Thoracic aorta (tissue), 2 donors: ENCODE data around the gene LAMB2. TPM values are rescaled to one million over a fixed set of nuclear protein-coding genes. Genes with fewer than 3 reads are reported as not detected.
A peak's percentile ranks its signal among the peaks of the same experiment; 100 is the strongest.

Experiments used
- ATAC-seq: fragments of 150-250 bp; one replicate; pipeline ENCODE4 v1.8.0; 2017; ENCODE audit warnings: low read depth; ENCODE audit not compliant: insufficient number of reproducible peaks, low FRiP score
- DNase-seq: peaks from one replicate; pipeline ENCODE4 v3.0.0-alpha.2; 2020; ENCODE audit warnings: low spot score
- H3K27ac ChIP-seq, 2 donors: fragments of 200-600 bp; sonication (generic); 1 replicate in 1 of 2; 2 replicates in 1 of 2; pipeline ENCODE4 v1.5.1; 2016; ENCODE audit warnings: mild to moderate bottlenecking in 2 of 2, moderate library complexity in 2 of 2
- H3K27me3 ChIP-seq: fragments of 200-600 bp; sonication (generic); replicated peaks from 2 replicates; pipeline ENCODE4 v1.6.0; 2016; ENCODE audit warnings: mild to moderate bottlenecking; ENCODE audit not compliant: insufficient read depth
- H3K36me3 ChIP-seq: fragments of 200-600 bp; sonication (generic); one replicate; pipeline ENCODE4 v1.5.1; 2016
- H3K4me1 ChIP-seq, 2 donors: fragments of 200-600 bp; sonication (generic); 1 replicate in 1 of 2; 2 replicates in 1 of 2; pipeline versions ENCODE4 v1.5.1 to v1.6.0; 2016; ENCODE audit warnings: low read depth in 2 of 2, mild to moderate bottlenecking in 1 of 2; ENCODE audit not compliant: control insufficient read depth in 1 of 2
- H3K4me3 ChIP-seq: fragments of 200-600 bp; sonication (generic); 2 replicates; pipeline ENCODE4 v1.5.1; 2016; ENCODE audit warnings: mild to moderate bottlenecking
- H3K9me3 ChIP-seq: fragments of 200-600 bp; sonication (generic); 2 replicates; pipeline ENCODE4 v1.5.1; 2016
- total RNA-seq, 2 donors: library from RNA; depleted of rRNA; stranded (reverse); fragments of >200 nt; gene quantifications; one replicate each; pipeline versions ENCODE4 v1.1.0 to v1.2.3, GENCODE V29; 2016
- TF ChIP-seq, protein P1 (sequence below): fragments of 200-600 bp; sonication (generic); IDR thresholded peaks from one replicate; pipeline ENCODE4 v1.5.1; 2019; ENCODE audit warnings: antibody characterized with exemption

LAMB2 gene
- total RNA-seq, 2 donors from 2014 or later, result 764 to 806 TPM

DNA sequence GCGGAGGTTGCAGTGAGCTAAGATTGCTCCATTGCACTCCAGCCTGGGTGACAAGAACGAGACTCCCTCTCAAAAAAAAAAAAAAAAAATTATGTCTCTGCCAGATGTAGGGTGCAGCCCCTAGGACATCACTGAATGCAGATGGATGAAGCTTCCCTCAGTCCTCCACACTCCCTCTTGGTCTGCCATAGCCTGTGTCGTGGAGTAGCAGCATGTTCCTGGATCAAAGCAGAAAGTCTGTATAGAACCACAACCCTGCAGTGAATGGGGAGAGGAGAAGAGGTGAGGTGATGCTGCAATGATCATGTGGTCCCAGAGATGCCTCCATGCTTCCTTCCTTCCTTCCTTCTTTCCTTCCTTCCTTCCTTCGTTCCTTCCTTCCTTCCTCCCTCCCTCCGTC, 15.3 kb upstream of the LAMB2 start:
- TF ChIP-seq, protein P1, sequence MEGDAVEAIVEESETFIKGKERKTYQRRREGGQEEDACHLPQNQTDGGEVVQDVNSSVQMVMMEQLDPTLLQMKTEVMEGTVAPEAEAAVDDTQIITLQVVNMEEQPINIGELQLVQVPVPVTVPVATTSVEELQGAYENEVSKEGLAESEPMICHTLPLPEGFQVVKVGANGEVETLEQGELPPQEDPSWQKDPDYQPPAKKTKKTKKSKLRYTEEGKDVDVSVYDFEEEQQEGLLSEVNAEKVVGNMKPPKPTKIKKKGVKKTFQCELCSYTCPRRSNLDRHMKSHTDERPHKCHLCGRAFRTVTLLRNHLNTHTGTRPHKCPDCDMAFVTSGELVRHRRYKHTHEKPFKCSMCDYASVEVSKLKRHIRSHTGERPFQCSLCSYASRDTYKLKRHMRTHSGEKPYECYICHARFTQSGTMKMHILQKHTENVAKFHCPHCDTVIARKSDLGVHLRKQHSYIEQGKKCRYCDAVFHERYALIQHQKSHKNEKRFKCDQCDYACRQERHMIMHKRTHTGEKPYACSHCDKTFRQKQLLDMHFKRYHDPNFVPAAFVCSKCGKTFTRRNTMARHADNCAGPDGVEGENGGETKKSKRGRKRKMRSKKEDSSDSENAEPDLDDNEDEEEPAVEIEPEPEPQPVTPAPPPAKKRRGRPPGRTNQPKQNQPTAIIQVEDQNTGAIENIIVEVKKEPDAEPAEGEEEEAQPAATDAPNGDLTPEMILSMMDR, result no peak
- Histone ChIP-seq H3K27me3 (no peaks in the 10 kb centered on the region), H3K9me3 (no peaks in the 10 kb centered on the region), H3K4me1 (no peaks in the 10 kb centered on the region), H3K4me3 (no peak overlapping the region), H3K27ac (no peak overlapping the region), H3K36me3 (no peaks in the 10 kb centered on the region)
- no peak for ATAC-seq
- DNase-seq, result no peak

DNA sequence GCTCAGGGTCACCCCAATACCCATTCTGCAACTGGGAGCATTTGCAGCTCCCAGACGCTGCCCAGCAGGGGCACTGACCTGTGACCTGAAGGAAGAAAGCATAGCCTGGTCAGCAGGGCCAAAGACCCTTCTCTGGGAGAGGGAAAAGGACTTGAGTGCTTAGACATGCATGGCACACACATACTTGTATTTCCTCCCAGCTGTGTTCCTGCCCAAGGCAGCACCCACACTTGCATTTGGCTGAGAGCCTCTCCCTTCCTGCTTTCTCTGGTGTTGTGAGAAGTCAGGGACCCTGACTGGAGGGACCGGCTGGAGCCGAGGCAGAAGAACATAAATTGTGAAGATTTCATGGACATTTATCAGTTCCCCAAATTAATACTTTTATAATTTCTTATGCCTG, 7.2 kb upstream of the LAMB2 start:
- H3K27ac ChIP-seq, result no peak overlapping the region
- no peak for ATAC-seq
- no peaks in the 10 kb centered on the region for H3K27me3 ChIP-seq
- no peak overlapping the region for H3K4me3 ChIP-seq
- H3K4me1 ChIP-seq, result no peaks in the 10 kb centered on the region
- TF ChIP-seq, protein P1, result no peak
- DNase-seq, result no peak
- H3K36me3 ChIP-seq, result no peaks in the 10 kb centered on the region
- H3K9me3 ChIP-seq, result no peaks in the 10 kb centered on the region

DNA sequence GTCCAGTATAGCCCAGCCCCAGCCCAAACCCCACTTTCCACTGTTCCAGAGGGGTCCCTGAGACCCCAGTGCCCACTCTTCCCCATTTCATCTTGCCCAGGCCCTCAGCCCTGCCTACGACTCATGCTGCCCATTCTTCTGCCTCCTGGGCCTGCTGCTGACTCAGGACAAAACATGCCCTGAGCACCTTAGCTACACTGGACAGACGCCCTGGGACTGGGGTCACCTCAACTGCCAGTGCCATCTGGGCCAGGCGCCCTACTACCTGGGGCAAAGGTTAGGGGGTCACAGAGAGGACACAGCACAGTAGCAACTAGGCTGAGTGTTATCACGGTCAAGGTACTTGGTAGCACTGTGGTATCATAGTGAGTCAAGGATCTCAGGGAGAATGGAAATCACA, 2.6 kb upstream of the LAMB2 start:
- DNase-seq (no peak), ATAC-seq (no peak)
- Histone ChIP-seq H3K9me3 (no peaks in the 10 kb centered on the region), H3K27me3 (no peaks in the 10 kb centered on the region), H3K4me1 (peaks cover 14 to 24% of the 10 kb centered on the region in 2 donors), H3K27ac (no peak overlapping the region), H3K36me3 (peaks cover 3% of the 10 kb centered on the region), H3K4me3 (no peak overlapping the region)
- TF ChIP-seq, protein P1, result no peak

DNA sequence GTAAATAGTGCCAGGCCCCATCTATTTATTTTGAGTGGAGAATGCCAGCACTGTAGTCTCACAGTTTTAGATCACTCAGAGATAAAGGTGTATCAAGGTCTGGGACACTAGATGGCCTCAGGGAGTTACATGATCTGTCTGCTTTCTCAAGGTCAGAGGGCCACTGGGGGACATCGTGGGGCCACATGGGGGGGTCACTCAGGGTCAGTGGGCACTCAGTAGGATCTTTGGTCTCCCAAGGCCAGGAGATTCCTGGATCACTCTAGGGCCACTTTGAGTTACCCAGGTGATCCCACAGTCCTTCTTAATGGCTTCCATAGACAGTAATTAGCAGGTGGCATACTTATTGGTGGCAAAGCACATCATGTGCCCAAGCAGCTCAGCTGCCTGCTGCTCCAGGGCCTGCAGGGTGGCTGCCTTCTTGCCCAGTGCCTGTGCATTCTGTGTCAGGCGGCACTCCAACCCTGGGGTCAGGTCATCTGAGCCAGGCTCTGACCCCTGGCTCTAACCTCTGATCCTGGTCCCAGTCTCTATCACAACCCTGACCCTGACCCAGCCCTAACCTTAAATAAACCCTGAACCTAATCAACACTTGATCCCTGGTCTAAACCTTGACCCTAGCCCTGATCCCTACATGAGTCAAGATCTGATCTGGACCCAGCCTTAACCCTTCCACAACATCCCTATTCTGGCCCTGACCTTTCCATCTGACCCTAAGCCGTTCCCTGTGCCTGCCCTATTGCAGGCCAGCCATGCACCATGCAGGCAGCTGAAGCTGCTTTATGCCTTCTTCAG, 1.8 kb upstream of the LAMB2 start:
- DNase-seq, result no peak
- Histone ChIP-seq H3K4me1 (peaks cover 14 to 32% of the 10 kb centered on the region in 2 donors), H3K27ac (no peak overlapping the region), H3K27me3 (no peaks in the 10 kb centered on the region), H3K9me3 (no peaks in the 10 kb centered on the region), H3K4me3 (peak overlapping the region; percentile 84), H3K36me3 (peaks cover 11% of the 10 kb centered on the region)
- TF ChIP-seq, protein P1, result no peak
- no peak for ATAC-seq

DNA sequence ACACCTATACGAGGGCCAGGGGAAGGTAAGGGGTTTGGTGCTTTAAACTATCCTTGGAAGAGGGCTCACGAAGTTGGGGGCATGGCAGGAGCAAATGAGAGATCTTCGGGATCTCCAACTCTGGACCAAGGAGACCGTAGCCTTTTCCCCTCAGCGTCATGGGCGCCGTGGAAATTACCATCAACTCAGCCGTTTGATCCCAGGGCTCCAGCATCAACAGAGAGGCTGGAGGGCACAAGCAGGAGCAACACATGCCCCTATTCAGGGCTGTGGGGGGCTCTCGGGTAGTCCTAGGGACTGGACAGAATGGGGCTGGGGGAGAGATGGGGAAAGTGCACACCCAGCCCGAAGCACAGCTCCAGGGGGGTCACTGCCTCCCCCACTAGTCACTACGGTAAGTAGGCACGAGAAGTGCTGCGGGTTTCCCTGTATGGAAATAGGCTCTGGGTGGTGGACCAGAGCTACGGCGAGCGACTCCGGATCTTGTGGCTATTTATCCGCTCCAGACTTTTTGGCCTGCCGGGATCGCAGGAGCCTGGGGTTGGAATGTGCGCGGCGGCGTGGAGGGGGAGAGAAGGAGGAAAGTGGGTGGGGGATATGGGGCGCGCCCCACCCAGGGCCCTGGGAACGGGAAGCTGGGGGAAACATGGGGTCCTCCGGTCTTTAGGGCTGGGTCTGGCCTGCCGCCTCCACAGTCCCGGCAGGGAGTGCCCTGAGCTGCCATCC, 539 bp upstream of the LAMB2 start:
- peak overlapping the region; percentile 88 to 94 for H3K27ac ChIP-seq
- H3K9me3 ChIP-seq, result no peaks in the 10 kb centered on the region
- TF ChIP-seq, protein P1, result no peak
- H3K4me3 ChIP-seq, result peak overlapping the region; percentile 84
- peaks cover 14 to 41% of the 10 kb centered on the region in 2 donors for H3K4me1 ChIP-seq
- peak; percentile 34 for DNase-seq
- peak; percentile 96 for ATAC-seq
- no peaks in the 10 kb centered on the region for H3K27me3 ChIP-seq
- H3K36me3 ChIP-seq, result peaks cover 17% of the 10 kb centered on the region
